K562 (cell line): ENCODE results near the gene POLN. TPM values are rescaled to one million over a fixed set of nuclear protein-coding genes. Genes with fewer than 3 reads are reported as not detected.

Experiments used
- ATAC-seq: fragments of 200-7000 bp; cut with Tn5 transposase; 3 replicates; pipeline ENCODE4 v1.9.1; 2020; ENCODE audit warnings: moderate library complexity
- BruUV-seq: library from RNA; stranded (reverse); fragments of 400-500 nt; replicated peaks from 2 replicates; lab custom pipeline; 2021; lab: Mats Ljungman, UMichigan
- CTCF ChIA-PET: fragments of 300-600 bp; formaldehyde crosslinking; extraction: SDS; loops from one replicate; lab custom pipeline; 2021; ENCODE audit warnings: low intra/inter-chr PET ratio; lab: Yijun Ruan, JAX
- POLR2A ChIA-PET: fragments of 300-600, 350-650 bp; sonication (Branson Sonifier 250); formaldehyde crosslinking; extraction: SDS; loops from one replicate; lab custom pipeline; 2021; ENCODE audit warnings: antibody characterized with exemption, inconsistent platforms; lab: Yijun Ruan, JAX
- DNase-seq, 4 experiments: peaks; one replicate each; pipeline versions ENCODE4 v3.0.0 to v3.0.0-alpha.2; 2011 to 2018; ENCODE audit warnings: low spot score in 3 of 4, mixed read lengths in 3 of 4; ENCODE audit errors: extremely low read depth in 1 of 4
- FAIRE-seq: peaks from 2 replicates; lab custom pipeline; 2011; peaks lifted over from hg19 to GRCh38; lab: Jason Lieb, UNC
- H2AFZ ChIP-seq: 2 replicates; pipeline ENCODE4 v1.6.0; 2011; ENCODE audit warnings: low read depth, low read length, control low read depth, inconsistent platforms
- H3K27ac ChIP-seq: fragments of 200-600 bp; 3 replicates; pipeline ENCODE4 v1.8.0; 2011; ENCODE audit warnings: low read depth, mild to moderate bottlenecking, control low read depth, inconsistent platforms, low read length, moderate library complexity, mixed read lengths; ENCODE audit errors: extremely low read depth
- H3K27me3 ChIP-seq, 2 experiments: fragments of 300-600 bp in 1 of 2; 2 replicates in 1 of 2; 3 replicates in 1 of 2; pipeline versions ENCODE4 v1.6.0 to v1.8.0; 2011; ENCODE audit warnings: inconsistent platforms in 2 of 2, low read length in 2 of 2, mild to moderate bottlenecking in 1 of 2, mixed read lengths in 1 of 2, moderate library complexity in 1 of 2; ENCODE audit not compliant: control insufficient read depth in 2 of 2, insufficient read depth in 2 of 2
- H3K36me3 ChIP-seq: fragments of 300-600 bp; 3 replicates; pipeline ENCODE4 v1.8.0; 2011; ENCODE audit warnings: mild to moderate bottlenecking, low read length, inconsistent platforms; ENCODE audit not compliant: control insufficient read depth, insufficient read depth
- H3K4me1 ChIP-seq, 2 experiments: fragments of 200-600 bp in 1 of 2; replicated peaks in 1 of 2; 2 replicates in 1 of 2; 3 replicates in 1 of 2; pipeline versions ENCODE4 v1.5.1 to v1.8.0; 2011; ENCODE audit warnings: inconsistent platforms in 2 of 2, low read length in 2 of 2, mild to moderate bottlenecking in 1 of 2, mixed read lengths in 1 of 2, moderate library complexity in 1 of 2; ENCODE audit not compliant: control insufficient read depth in 2 of 2, insufficient read depth in 2 of 2
- H3K4me2 ChIP-seq: 2 replicates; pipeline ENCODE4 v1.6.1; 2011; ENCODE audit warnings: low read length, control low read depth, inconsistent platforms, mixed read lengths; ENCODE audit not compliant: insufficient read depth
- H3K4me3 ChIP-seq: fragments of 200-600 bp; sonication (generic), shearing (Covaris generic); 2 replicates; pipeline ENCODE4 v1.5.1; 2016; ENCODE audit warnings: control low read depth, inconsistent platforms
- H3K79me2 ChIP-seq: fragments of 200-600 bp; 3 replicates; pipeline ENCODE4 v1.8.0; 2011; ENCODE audit warnings: low read length, inconsistent platforms; ENCODE audit not compliant: control insufficient read depth, insufficient read depth
- H3K9ac ChIP-seq, 2 experiments: 2 replicates each; pipeline versions ENCODE4 v1.6.0 to v1.6.1; 2011; ENCODE audit warnings: low read depth in 2 of 2, low read length in 2 of 2, control low read depth in 1 of 2, inconsistent platforms in 1 of 2, mild to moderate bottlenecking in 1 of 2, mixed read lengths in 1 of 2; ENCODE audit not compliant: insufficient read depth in 1 of 2
- H3K9me1 ChIP-seq: one replicate; pipeline ENCODE4 v1.6.0; 2011; ENCODE audit warnings: inconsistent platforms, mild to moderate bottlenecking, low read length, moderate library complexity; ENCODE audit not compliant: control insufficient read depth, insufficient read depth
- H3K9me3 ChIP-seq: replicated peaks from 2 replicates; pipeline ENCODE4 v1.5.1; 2011; ENCODE audit warnings: low read depth, low read length, inconsistent platforms; ENCODE audit not compliant: control insufficient read depth, insufficient read depth
- H4K20me1 ChIP-seq: replicated peaks from 2 replicates; pipeline ENCODE4 v1.6.1; 2011; ENCODE audit warnings: low read length, inconsistent platforms, mixed read lengths; ENCODE audit not compliant: control insufficient read depth, insufficient read depth
- BHLHE40 ChIP-seq: IDR thresholded peaks from 2 replicates; pipeline ENCODE4 v1.6.1; 2011; ENCODE audit warnings: low read length, improper control_type of control experiment
- CCNT2 ChIP-seq: IDR thresholded peaks from 2 replicates; pipeline ENCODE4 v1.6.1; 2011; ENCODE audit warnings: borderline replicate concordance, low read depth, mild to moderate bottlenecking, moderate library complexity, mixed read lengths, low read length; ENCODE audit not compliant: insufficient read length; ENCODE audit errors: extremely low read depth
- CTCFL ChIP-seq: IDR thresholded peaks from 2 replicates; pipeline ENCODE4 v1.6.1; 2011; ENCODE audit warnings: borderline replicate concordance, low read depth, mild to moderate bottlenecking, moderate library complexity, low read length; ENCODE audit not compliant: insufficient read depth, poor library complexity, severe bottlenecking
- EZH2 ChIP-seq: IDR thresholded peaks from 2 replicates; pipeline ENCODE4 v1.6.1; 2012; ENCODE audit warnings: low read depth, mild to moderate bottlenecking, inconsistent platforms, low read length, borderline replicate concordance
- MAZ ChIP-seq, 2 experiments: fragments of 450-650 bp in 1 of 2; sonication (generic) in 1 of 2; formaldehyde crosslinking; IDR thresholded peaks in 1 of 2; conservative IDR thresholded peaks in 1 of 2; 2 replicates each; pipeline versions ENCODE4 v1.4.0 to v1.5.0; 2020; ENCODE audit warnings: mild to moderate bottlenecking in 1 of 2, missing genetic modification reagents in 1 of 2
- NCOA4 ChIP-seq: fragments of 450-650 bp; IDR thresholded peaks from 2 replicates; pipeline ENCODE4 v1.6.1; 2018; ENCODE audit warnings: mild to moderate bottlenecking; ENCODE audit not compliant: partially characterized antibody
- NFXL1 ChIP-seq: fragments of 450-650 bp; formaldehyde crosslinking; IDR thresholded peaks from 2 replicates; pipeline ENCODE4 v1.4.0; 2021; ENCODE audit warnings: mild to moderate bottlenecking
- SAFB2 ChIP-seq: fragments of 200-400 bp; formaldehyde crosslinking; IDR thresholded peaks from 2 replicates; pipeline ENCODE4 v1.6.1; 2018; ENCODE audit warnings: borderline replicate concordance, low read length, low read depth, moderate library complexity; ENCODE audit not compliant: severe bottlenecking
- ZNF354B ChIP-seq: fragments of 250-450 bp; sonication (Bioruptor Pico); IDR thresholded peaks from 2 replicates; pipeline ENCODE4 v1.4.0; 2020
- ZNF449 ChIP-seq: fragments of 250-450 bp; sonication (Bioruptor Pico); IDR thresholded peaks from 2 replicates; pipeline ENCODE4 v1.8.0; 2022; ENCODE audit warnings: moderate library complexity, mild to moderate bottlenecking, inconsistent platforms
- ZNF77 ChIP-seq: fragments of 250-450 bp; sonication (Bioruptor Pico); IDR thresholded peaks from 2 replicates; pipeline ENCODE4 v1.5.0; 2020
- WGBS: fragments of 100-300 bp; shearing (Covaris generic); methylation state at CpG from one replicate; pipeline ENCODE4 v1.1.6; 2016; ENCODE audit warnings: low coverage, mixed read lengths; ENCODE audit not compliant: insufficient coverage; ENCODE audit errors: missing lambda C conversion rate; 5-methylcytosine and 5-hydroxymethylcytosine counted together
- in situ Hi-C: fragments of 300-500 bp; cut with MboI; formaldehyde crosslinking; loops from 4 replicates; pipeline ENCODE4 v1.15.0; 2018; ENCODE audit warnings: inconsistent platforms, mixed read lengths
- intact Hi-C: fragments of 100-400 bp; cut with micrococcal nuclease; formaldehyde crosslinking; loops from 2 replicates; pipeline ENCODE4 v1.14.2; 2022
- polyA plus RNA-seq, 8 experiments: library from polyadenylated mRNA; depleted of rRNA in 4 of 8; stranded (reverse) in 5 of 8; unstranded in 3 of 8; fragments of >200 nt; fragmentation: Nextera tagmentation in 2 of 8; fragmentation: Illumina TruSeq in 1 of 8; extraction: Ambion mirVana in 2 of 8; extraction: Trizol in 1 of 8; gene quantifications; 2 replicates each; pipeline versions ENCODE4 v1.2.1 to v1.2.3, GENCODE V29; 2011 to 2014; ENCODE audit warnings: inconsistent platforms in 1 of 8, missing spikeins in 1 of 8
- total RNA-seq, 7 experiments: library from RNA; depleted of rRNA in 6 of 7; stranded (reverse); fragments of >200 nt in 6 of 7; fragmentation: Illumina TruSeq in 2 of 7; extraction: Trizol in 2 of 7; gene quantifications; 2 replicates each; pipeline versions ENCODE4 v1.2.1 to v1.2.3, GENCODE V29; 2011 to 2021; ENCODE audit warnings: low replicate concordance in 1 of 7
- TF ChIP-seq, protein P1 (sequence below): fragments of 250-450 bp; sonication (Bioruptor Pico); IDR thresholded peaks from 2 replicates; pipeline ENCODE4 v1.5.0; 2021; ENCODE audit warnings: mild to moderate bottlenecking, borderline replicate concordance
- TF ChIP-seq, protein P2 (sequence below): fragments of 250-450 bp; sonication (Bioruptor Pico); IDR thresholded peaks from 2 replicates; pipeline ENCODE4 v1.5.0; 2020; ENCODE audit warnings: mild to moderate bottlenecking

Gene POLN
- total and polyA plus RNA-seq, 9 of the 15 experiments (the other 6 are each of a cell fraction or from before 2014, with no cell fraction given): 0.08 to 0.91 (median 0.32) TPM

DNA sequence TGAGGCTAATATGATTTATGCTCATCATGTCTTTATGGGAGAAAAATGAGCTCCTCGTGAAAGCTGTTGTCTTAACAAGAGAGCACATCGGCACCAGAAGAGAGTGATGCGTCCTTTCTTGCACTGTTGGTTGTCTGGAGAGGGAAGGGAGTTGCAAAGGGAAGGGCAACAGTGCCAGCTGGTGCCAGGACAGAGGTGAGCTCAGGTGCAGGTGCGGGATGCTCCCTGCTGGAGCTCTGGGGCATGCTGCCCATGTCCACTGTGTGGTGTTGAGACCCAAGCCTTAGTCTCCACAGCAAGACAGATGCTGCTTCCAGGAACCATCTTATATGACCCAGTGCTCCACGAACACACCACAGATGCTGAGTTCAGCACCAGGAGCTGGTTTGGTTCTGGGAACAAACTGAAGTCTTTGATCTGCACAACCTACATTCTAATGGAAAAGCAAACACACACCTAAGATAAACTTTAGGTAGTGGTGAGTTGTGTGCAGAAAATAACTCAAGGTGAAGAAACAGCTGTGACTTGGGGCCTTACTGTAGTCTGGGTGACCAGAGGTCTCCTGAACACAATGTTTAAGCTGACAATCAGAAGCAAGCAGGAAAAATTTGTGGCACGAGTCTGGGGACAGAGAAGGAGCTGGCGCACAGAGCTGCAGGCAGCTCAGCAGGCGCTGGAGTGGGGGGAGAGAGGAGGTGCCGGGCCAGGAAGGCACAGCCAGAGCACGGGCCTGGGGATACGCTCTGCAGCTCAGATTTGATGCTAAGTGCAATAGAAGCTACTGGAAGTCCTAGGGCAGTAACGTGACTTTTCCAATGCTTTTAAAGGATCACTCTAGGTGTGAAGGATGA lies 73.2 kb downstream of the POLN start:
- ATAC-seq: no peak
- no peak for FAIRE-seq
- intact Hi-C loops: no loop called here

More for the DNA sequence above, 73.2 kb downstream of the POLN start:
- POLR2A ChIA-PET: interaction anchor here (1.0 to 1.5 kb wide), 2 partner anchors 9 to 28 kb away, joined by 3 to 4 read pairs; no protein-coding TSS in a partner anchor
- no peaks in the 10 kb centered on the region for H4K20me1 ChIP-seq
- H3K27me3 ChIP-seq: peaks cover 0 to 9% of the 10 kb centered on the region in 2 experiments; a peak in 1 of 5 replicates
- in situ Hi-C loops: no loop called here
- no peak for TF ChIP-seq MAZ (CRISPR knock-in tag; conservative IDR thresholded peaks at IDR 0.05 in 1 of 2, IDR thresholded peaks at IDR 0.05 in 1 of 2)
- no peak for TF ChIP-seq NFXL1
- TF ChIP-seq ZNF354B: no peak
- TF ChIP-seq EZH2: no peak
- TF ChIP-seq CCNT2: no peak
- TF ChIP-seq, protein P1, sequence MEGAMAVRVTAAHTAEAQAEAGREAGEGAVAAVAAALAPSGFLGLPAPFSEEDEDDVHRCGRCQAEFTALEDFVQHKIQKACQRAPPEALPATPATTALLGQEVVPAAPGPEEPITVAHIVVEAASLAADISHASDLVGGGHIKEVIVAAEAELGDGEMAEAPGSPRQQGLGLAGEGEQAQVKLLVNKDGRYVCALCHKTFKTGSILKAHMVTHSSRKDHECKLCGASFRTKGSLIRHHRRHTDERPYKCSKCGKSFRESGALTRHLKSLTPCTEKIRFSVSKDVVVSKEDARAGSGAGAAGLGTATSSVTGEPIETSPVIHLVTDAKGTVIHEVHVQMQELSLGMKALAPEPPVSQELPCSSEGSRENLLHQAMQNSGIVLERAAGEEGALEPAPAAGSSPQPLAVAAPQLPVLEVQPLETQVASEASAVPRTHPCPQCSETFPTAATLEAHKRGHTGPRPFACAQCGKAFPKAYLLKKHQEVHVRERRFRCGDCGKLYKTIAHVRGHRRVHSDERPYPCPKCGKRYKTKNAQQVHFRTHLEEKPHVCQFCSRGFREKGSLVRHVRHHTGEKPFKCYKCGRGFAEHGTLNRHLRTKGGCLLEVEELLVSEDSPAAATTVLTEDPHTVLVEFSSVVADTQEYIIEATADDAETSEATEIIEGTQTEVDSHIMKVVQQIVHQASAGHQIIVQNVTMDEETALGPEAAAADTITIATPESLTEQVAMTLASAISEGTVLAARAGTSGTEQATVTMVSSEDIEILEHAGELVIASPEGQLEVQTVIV (CRISPR knock-in tag): no peak
- TF ChIP-seq CTCFL: no peak
- TF ChIP-seq, protein P2, sequence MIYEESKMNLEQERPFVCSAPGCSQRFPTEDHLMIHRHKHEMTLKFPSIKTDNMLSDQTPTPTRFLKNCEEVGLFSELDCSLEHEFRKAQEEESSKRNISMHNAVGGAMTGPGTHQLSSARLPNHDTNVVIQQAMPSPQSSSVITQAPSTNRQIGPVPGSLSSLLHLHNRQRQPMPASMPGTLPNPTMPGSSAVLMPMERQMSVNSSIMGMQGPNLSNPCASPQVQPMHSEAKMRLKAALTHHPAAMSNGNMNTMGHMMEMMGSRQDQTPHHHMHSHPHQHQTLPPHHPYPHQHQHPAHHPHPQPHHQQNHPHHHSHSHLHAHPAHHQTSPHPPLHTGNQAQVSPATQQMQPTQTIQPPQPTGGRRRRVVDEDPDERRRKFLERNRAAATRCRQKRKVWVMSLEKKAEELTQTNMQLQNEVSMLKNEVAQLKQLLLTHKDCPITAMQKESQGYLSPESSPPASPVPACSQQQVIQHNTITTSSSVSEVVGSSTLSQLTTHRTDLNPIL (CRISPR knock-in tag): no peak
- no peak for TF ChIP-seq NCOA4
- TF ChIP-seq BHLHE40: no peak
- no peak for TF ChIP-seq SAFB2
- no peak for TF ChIP-seq ZNF77 (CRISPR knock-in tag)
- no peak for TF ChIP-seq ZNF449 (CRISPR knock-in tag)
- H3K9me3 ChIP-seq: no peaks in the 10 kb centered on the region
- no peaks in the 10 kb centered on the region for H3K79me2 ChIP-seq
- no peak overlapping the region for H3K9ac ChIP-seq
- 21% methylated on average over 12 of the region's 12 CpGs for WGBS
- H3K27ac ChIP-seq: no peak overlapping the region
- no peak overlapping the region for H3K4me2 ChIP-seq
- H3K4me3 ChIP-seq: no peak overlapping the region
- no peak for DNase-seq
- no peaks in the 10 kb centered on the region for H3K36me3 ChIP-seq
- H3K9me1 ChIP-seq: no peaks in the 10 kb centered on the region
- peaks cover 3% of the 10 kb centered on the region in 2 experiments; a peak in 4 of 5 replicates for H3K4me1 ChIP-seq
- H2AFZ ChIP-seq: no peak overlapping the region
- BruUV-seq: no TSS peak
- CTCF ChIA-PET: no interaction called here
